ENCODE data around the gene ATP11A. TPM values are rescaled to one million over a fixed set of nuclear protein-coding genes. Genes with fewer than 3 reads are reported as not detected.

ATP11A gene
- total RNA-seq, 1 donor from 2014 or later = 90.4 TPM

DNA sequence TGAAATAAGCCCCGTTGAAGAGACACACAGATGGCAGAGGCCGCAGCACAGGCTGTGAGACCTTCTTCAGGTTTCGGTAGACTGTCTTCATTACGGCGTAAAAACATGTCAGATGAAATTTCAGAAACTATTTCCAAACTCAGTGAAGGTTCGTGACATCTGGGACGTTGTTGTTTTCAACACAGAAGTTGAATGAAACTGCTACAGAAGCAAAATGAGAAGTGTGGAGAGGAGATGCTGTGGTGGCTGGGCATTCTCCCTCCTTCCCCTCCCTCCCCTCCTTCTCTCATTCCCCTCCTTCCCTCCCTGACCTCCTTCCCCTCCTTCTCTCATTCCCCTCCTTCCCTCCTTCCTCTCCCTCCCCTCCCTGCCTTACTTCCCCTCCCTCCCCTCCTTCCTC lies 113.6 kb downstream of the ATP11A start:
- intact Hi-C loops (cut with micrococcal nuclease) = no loop called here
- no peaks in the 10 kb centered on the region for H3K27me3 Mint-ChIP-seq (ENCODE audit: insufficient read depth)
- no peak overlapping the region for H3K4me3 Mint-ChIP-seq
- H3K9me3 Mint-ChIP-seq = peaks cover 14% of the 10 kb centered on the region
- H3K27ac Mint-ChIP-seq = no peak overlapping the region
- no peaks in the 10 kb centered on the region for H3K4me1 Mint-ChIP-seq (ENCODE audit: low read depth)
- no peak for DNase-seq (ENCODE audit: low spot score)
- H3K36me3 Mint-ChIP-seq (ENCODE audit: low read depth) = peaks cover 14% of the 10 kb centered on the region

DNA sequence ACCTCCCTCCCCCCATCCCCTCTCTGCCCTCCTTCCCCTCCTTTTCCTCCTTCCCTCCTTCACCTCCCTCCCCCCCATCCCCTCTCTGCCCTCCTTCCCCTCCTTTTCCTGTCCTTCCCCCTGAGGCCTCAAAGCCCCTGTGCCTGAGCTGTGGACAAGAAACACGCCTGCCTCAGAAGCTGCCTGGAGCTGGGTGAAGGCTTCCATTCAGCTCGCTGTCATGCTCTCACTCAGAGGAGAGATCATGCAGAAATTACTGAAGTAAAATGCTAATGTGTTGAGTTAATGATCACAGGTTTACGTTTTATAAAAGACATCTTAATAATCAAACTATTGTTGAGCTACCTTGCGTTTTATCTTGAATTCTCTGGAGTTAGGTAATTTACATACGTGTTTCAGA lies 114.5 kb downstream of the ATP11A start:
- Mint-ChIP-seq H3K27ac (no peak overlapping the region), H3K4me1 (ENCODE audit: low read depth) (no peaks in the 10 kb centered on the region), H3K9me3 (peaks cover 6% of the 10 kb centered on the region), H3K36me3 (ENCODE audit: low read depth) (peaks cover 10% of the 10 kb centered on the region), H3K27me3 (ENCODE audit: insufficient read depth) (no peaks in the 10 kb centered on the region), H3K4me3 (no peak overlapping the region)
- intact Hi-C loops (cut with micrococcal nuclease) = no loop called here
- DNase-seq (ENCODE audit: low spot score) = no peak

DNA sequence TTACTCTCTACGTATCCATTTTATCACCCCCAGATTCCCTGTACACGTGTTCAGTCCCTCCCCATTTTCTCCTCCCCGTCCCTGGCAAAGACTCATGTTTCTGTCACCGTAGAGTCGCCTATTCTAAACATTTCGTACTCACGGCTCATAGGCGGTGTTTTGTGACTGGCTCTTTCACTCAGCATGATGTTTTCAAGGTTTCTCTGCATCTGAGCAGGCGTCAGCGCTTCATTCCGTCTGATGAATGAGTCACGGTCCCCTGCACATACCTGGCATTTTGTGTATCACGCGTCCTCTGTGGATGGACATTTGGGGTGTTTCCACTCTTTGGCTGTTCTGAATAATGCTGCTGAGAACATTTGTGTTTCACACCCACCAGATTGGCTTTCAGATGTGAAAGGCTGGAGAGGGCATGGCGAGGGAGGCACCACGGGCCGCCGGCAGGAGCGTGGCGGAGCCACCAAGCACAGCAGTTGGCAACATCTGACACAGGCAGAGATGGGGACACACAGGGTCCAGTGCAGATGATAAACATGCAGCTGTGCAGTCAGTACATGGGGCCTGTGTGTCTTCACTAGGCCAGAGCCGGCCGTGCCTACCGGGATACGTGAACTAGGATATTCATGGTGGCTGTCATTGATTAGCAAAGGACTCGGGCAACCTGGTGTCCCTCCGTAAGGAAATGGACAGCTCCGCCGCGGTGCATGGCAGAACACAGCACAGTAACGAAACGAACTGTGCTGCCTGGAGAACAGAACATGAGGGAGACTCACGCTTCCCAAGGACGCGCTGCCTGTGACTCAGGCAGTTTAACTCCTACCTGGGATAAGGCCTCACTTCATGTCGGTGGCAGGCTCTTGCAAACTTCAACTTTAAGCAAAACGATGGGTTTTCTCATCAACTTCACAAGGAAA lies 117.2 kb downstream of the ATP11A start:
- Mint-ChIP-seq H3K36me3 (ENCODE audit: low read depth) (peaks cover 9% of the 10 kb centered on the region), H3K27ac (no peak overlapping the region), H3K4me3 (no peak overlapping the region), H3K27me3 (ENCODE audit: insufficient read depth) (no peaks in the 10 kb centered on the region), H3K9me3 (no peaks in the 10 kb centered on the region), H3K4me1 (ENCODE audit: low read depth) (no peaks in the 10 kb centered on the region)
- DNase-seq (ENCODE audit: low spot score) = no peak
- intact Hi-C loops (cut with micrococcal nuclease) = no loop called here

DNA sequence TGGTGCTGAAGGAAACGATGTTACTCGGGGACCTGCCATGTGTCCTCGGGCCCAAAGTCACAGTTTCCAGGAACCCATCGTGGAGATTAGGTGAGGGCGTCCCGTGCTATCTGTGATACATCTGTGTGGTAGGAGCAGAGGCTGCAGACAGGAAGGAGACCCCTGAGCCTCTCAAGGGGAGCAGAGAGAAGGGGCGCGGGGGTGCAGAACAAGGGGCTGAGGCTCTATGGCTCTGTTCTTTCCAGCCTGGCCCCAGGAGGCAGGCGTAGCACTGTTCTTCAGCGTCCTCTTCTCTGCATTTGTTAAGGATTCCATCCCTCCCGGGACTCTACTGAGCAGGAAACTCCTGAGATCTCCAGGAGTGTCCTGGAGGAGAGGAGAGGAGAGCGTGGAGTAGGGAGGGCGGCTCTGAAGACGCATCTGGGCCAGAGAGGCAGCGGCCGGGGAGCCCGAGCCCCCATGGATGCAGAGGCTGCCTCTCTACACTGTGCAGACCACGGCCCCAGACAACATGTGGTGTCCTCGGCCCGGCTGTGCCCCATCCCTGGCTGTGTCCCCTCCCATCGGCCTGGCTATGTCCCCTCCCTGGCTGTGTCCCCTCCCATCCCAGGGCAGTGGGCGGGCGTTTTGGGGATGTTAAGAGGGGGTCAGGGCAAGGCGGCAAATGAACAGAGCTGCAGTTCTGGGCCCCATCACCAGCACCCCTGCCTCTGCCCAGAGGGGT lies 118.0 kb downstream of the ATP11A start:
- Mint-ChIP-seq H3K4me3 (no peak overlapping the region), H3K4me1 (ENCODE audit: low read depth) (no peaks in the 10 kb centered on the region), H3K27ac (no peak overlapping the region), H3K27me3 (ENCODE audit: insufficient read depth) (no peaks in the 10 kb centered on the region), H3K9me3 (no peaks in the 10 kb centered on the region), H3K36me3 (ENCODE audit: low read depth) (peaks cover 13% of the 10 kb centered on the region)
- DNase-seq (ENCODE audit: low spot score) = no peak
- intact Hi-C loops (cut with micrococcal nuclease) = no loop called here

DNA sequence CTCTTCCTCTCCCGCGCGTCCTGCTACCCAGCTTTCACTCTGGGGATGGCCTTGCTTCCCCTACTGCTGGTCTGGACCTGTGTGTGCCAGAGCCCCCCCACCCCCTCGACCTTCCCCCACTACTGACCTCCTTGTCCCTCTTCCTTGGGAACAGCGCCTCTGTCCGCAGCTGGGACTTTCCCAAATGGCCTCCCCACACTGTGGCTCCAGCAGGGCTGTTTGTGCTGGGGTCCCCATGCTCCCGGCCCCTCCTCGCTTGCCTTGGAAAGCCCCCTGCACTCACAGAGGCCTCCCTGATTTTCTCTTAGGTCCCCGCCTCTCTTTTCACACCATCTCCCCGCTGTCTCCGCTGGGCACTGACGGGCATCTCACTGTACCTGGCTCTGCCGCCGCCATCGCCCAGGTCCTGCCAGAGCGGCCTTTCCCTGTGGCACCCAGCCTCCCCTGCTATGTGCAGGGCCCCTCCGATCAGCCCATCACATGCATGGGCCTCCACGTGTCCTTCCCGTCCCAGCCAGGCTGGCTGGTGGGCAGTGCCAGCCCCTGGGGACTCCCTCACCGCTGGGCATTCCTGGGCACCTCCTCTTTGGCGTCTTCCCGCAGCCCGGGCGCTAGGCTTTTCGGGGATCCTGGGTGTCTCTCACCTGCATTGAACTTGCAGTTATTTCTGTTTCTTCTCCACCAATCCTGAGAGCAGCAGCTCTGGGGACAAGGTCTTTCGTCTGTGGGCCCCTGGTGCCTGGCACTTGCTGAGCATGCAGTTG lies 118.7 kb downstream of the ATP11A start:
- intact Hi-C loops (cut with micrococcal nuclease) = no loop called here
- Mint-ChIP-seq H3K27me3 (ENCODE audit: insufficient read depth) (no peaks in the 10 kb centered on the region), H3K27ac (no peak overlapping the region), H3K9me3 (peaks cover 4% of the 10 kb centered on the region), H3K4me1 (ENCODE audit: low read depth) (no peaks in the 10 kb centered on the region), H3K36me3 (ENCODE audit: low read depth) (peaks cover 16% of the 10 kb centered on the region), H3K4me3 (no peak overlapping the region)
- DNase-seq (ENCODE audit: low spot score) = no peak

DNA sequence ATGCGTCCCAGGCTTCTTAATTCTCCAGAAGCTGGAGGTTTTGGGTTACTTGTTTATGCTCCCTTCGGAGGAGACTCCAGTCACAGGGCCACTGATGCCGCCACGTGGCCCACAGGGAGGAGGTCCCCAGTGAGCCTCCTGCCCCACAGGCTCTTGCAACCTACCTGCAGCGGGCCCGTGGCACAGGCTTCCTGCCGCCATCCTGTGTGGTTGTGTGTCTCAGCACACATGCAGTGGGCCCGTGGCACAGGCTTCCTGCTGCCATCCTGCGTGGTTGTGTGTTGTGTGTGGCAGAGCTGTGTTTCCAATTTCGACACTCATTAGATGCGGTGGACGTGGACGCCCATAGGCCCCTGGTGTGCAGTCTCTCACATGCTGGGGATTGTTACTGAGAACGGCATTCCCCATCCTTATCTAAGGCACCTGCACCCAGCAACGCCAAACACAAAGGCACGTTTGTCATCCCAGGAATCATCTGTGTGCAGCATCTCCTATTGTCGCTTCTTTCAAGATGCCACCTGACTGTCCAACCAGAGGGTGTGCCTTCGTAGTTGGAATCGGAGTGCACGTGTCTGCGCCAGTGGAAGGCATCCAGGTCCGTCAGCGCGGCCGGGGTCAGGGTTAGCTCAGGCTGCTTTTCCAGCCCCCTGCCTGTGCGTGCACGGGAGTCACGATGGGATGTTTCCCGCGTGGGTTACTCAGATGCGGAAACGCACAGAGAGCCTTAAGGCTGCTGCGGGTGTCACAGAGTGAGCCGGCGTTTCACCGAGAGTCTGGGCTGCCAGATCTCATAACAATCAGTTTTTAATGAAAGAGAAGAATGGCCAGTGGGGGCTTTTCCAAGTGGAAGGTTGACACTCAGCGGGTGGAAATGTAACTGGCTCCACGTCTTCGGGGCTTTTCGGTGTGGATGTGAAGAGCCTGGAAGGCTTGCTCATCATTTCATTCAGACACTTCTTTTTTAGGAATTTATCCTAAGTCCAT lies 119.8 kb downstream of the ATP11A start:
- H3K27ac Mint-ChIP-seq = no peak overlapping the region
- no peak for DNase-seq (ENCODE audit: low spot score)
- H3K27me3 Mint-ChIP-seq (ENCODE audit: insufficient read depth) = no peaks in the 10 kb centered on the region
- H3K9me3 Mint-ChIP-seq = peaks cover 4% of the 10 kb centered on the region
- intact Hi-C loops (cut with micrococcal nuclease) = no loop called here
- H3K36me3 Mint-ChIP-seq (ENCODE audit: low read depth) = peaks cover 20% of the 10 kb centered on the region
- H3K4me3 Mint-ChIP-seq = no peak overlapping the region
- H3K4me1 Mint-ChIP-seq (ENCODE audit: low read depth) = no peaks in the 10 kb centered on the region

DNA sequence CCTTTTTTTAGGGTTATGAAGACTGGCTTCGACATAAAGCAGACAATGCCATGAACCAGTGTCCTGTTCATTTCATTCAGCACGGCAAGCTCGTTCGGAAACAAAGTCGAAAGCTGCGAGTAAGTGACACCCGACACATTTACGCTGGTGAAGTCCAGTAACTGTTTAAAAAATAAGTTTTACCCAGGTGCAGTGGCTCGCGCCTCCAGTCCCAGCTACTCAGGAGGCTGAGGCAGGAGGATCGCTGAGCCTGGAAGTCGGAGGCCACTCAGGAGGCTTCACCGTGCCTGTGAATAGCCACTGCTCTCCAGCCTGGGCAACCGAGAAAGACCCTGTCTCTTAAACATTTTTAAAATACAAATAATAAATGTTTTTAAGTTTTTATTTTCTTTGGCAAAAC lies 120.8 kb downstream of the ATP11A start:
- intact Hi-C loops (cut with micrococcal nuclease) = no loop called here
- Mint-ChIP-seq H3K27me3 (ENCODE audit: insufficient read depth) (no peaks in the 10 kb centered on the region), H3K27ac (no peak overlapping the region), H3K36me3 (ENCODE audit: low read depth) (peaks cover 27% of the 10 kb centered on the region), H3K9me3 (peaks cover 4% of the 10 kb centered on the region), H3K4me1 (ENCODE audit: low read depth) (no peaks in the 10 kb centered on the region), H3K4me3 (no peak overlapping the region)
- DNase-seq (ENCODE audit: low spot score) = no peak

DNA sequence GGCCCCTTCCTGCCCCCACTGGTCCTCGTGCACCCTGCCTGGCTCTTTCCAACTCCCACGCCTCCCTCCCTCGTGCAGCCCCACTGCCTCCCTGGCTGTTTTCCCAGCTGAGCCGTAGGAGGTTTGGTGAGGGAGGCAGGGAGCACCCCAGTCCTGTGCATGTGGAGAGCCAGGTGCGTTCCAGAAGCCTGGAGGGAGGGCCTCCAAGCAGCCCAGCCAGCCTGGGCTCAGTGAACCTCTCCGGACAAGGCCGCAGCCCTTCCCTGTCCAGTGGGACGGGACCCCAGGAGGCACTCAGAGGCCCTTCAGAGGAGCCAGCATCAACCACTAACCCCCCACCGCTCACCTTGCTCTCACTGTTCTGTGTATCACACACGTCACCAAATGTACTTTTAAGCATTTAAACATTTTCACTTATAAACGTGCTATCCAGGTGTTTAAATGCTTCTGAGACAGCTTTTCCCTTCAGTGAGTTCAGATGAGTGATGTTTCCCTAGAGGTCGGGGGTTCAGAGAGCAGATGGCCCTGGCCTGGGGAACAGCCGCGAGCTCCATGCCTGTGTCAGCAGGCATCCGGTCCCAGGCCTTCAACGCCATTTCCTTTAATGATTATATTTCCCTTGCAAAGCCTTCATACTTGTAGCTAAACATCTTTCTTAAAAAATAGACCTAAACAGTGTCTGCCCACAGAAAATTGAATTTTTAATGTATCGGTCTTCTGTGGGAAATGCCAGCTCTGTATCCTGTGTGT lies 122.6 kb downstream of the ATP11A start:
- H3K9me3 Mint-ChIP-seq = peaks cover 4% of the 10 kb centered on the region
- no peaks in the 10 kb centered on the region for H3K4me1 Mint-ChIP-seq (ENCODE audit: low read depth)
- DNase-seq (ENCODE audit: low spot score) = no peak
- intact Hi-C loops (cut with micrococcal nuclease) = no loop called here
- H3K4me3 Mint-ChIP-seq = no peak overlapping the region
- peaks cover 36% of the 10 kb centered on the region for H3K36me3 Mint-ChIP-seq (ENCODE audit: low read depth)
- H3K27ac Mint-ChIP-seq = no peak overlapping the region
- no peaks in the 10 kb centered on the region for H3K27me3 Mint-ChIP-seq (ENCODE audit: insufficient read depth)

DNA sequence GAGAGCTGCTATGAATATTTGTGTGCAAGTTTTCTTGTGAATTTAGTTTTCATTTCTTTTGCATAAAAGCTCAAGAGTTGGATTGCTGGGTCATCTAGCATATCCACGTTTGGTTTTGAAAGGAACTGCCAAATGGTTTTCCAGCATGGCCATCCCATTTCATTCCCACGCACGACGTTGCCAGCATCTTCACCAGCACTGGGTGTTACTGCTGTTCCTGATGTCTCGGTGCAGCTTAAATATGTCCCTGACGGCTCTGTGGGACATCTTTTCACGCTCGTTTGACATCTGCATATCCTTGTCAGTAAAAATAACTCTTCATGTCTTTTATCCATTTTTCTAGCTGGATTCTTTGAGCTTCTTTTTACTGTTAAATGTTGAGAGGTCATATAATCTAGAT lies 123.7 kb downstream of the ATP11A start:
- intact Hi-C loops (cut with micrococcal nuclease) = no loop called here
- H3K36me3 Mint-ChIP-seq (ENCODE audit: low read depth) = peaks cover 44% of the 10 kb centered on the region

DNA sequence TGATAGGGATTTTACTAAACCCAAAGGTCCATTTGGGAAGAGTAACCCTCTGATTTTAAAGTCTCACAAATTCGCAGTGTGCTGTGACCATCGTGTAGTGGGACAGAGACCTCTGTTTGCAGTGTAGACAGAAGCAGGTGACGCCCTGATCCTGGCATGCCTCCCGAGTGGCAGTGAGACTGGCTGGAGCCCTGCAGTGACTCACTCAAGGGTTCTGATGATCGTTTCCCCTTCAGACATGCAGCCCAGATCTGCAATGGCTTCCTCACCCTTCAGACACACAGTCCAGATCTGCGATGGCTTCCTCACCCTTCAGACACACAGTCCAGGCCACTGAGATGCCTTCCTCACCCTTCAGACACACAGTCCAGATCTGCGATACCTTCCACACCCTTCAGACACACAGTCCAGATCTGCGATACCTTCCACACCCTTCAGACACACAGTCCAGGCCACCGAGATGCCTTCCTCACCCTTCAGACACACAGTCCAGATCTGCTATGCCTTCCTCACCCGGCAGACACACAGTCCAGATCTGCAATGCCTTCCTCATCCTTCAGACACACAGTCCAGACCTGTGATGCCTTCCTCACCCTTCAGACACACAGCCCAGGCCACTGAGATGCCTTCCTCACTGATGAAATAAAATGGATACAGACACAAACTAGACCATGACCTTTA lies 125.2 kb downstream of the ATP11A start:
- Mint-ChIP-seq H3K36me3 (ENCODE audit: low read depth) (peaks cover 52% of the 10 kb centered on the region), H3K9me3 (peaks cover 4% of the 10 kb centered on the region), H3K27ac (no peak overlapping the region), H3K4me3 (no peak overlapping the region), H3K4me1 (ENCODE audit: low read depth) (no peaks in the 10 kb centered on the region), H3K27me3 (ENCODE audit: insufficient read depth) (no peaks in the 10 kb centered on the region)
- DNase-seq (ENCODE audit: low spot score) = no peak
- intact Hi-C loops (cut with micrococcal nuclease) = no loop called here

More for the DNA sequence above, 123.7 kb downstream of the ATP11A start:
- Mint-ChIP-seq H3K27me3 (ENCODE audit: insufficient read depth) (no peaks in the 10 kb centered on the region), H3K27ac (no peak overlapping the region), H3K9me3 (peaks cover 4% of the 10 kb centered on the region), H3K4me3 (no peak overlapping the region), H3K4me1 (ENCODE audit: low read depth) (no peaks in the 10 kb centered on the region)
- DNase-seq (ENCODE audit: low spot score) = no peak

DNA sequence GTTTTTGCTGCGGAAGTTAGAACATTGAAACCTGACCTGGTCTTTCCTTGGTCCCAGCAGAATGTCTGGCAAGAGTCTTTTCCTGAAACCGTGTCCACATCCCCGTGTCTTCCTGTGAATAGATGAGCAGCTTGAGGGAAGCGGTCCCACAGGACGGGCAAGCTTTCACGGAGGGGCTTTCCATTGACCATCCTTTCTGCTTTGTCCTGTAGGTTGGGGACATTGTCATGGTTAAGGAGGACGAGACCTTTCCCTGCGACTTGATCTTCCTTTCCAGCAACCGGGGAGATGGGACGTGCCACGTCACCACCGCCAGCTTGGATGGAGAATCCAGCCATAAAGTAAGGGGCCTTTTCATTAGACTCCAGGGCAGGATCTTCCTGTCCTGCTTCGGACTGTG lies 126.0 kb downstream of the ATP11A start:
- Mint-ChIP-seq H3K27ac (no peak overlapping the region), H3K36me3 (ENCODE audit: low read depth) (peaks cover 56% of the 10 kb centered on the region), H3K4me1 (ENCODE audit: low read depth) (no peaks in the 10 kb centered on the region), H3K9me3 (peaks cover 4% of the 10 kb centered on the region), H3K27me3 (ENCODE audit: insufficient read depth) (no peaks in the 10 kb centered on the region), H3K4me3 (no peak overlapping the region)
- intact Hi-C loops (cut with micrococcal nuclease) = no loop called here
- no peak for DNase-seq (ENCODE audit: low spot score)

All from activated T-helper 1 cell treated with anti-CD3 and anti-CD28 coated beads, Interleukin-12 subunit alpha, Interleukin-12 subunit beta, Interleukin-2, Interleukin-4 antibody, amounts not matched to agents 30 ng/mL and 10 ng/mL and 1 ng/mL, durations not matched to agents 14 hours and 24 hours and 36 hours (primary cell).